MV-4-11 (cell line): Measurements from ENCODE around the gene ITGB8.
A peak's percentile ranks its signal among the peaks of the same experiment; 100 is the strongest.

ENCODE experiments used
- DNase-seq: peaks from one replicate; lab custom pipeline; 2025; lab: John Stamatoyannopoulos, UW

ITGB8 gene

DNA sequence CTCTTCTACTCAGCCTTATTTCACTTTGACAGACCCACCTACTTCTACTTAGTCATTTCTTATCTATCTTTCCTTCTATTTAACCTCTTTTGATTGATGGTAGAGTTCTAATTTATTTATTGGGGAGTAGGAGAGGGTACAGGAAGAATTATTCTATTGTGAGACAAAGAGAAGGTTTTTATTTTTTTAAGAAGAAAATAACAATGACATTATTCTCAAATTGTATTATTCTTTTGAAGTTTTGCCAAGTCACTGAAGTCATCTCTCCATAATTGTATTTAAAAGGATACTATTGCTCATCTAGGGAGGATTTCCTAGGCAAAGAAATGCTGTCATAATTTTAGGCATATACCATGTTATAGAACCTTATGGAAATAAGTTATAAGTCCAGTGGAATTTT, 52.7 kb downstream of the ITGB8 start:
- no peak for DNase-seq

DNA sequence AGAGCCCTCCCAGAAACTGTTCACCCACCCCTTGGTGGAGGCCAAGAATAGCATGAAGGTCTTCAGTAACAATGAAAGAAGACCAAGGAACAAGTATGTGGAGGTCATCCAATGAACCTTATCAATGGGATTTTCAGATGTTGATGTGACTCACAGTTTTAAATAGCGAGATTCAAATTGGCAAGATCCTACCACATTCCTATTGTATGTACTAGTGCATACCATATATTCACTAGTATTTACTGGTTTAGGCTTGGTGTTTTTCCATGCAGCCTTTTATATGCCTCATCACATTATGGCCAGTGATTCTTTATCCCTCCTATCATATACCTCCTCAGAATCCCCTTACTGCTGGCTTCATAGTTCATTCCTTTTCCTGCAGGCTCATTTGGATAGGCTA, 54.4 kb downstream of the ITGB8 start:
- DNase-seq = no peak

DNA sequence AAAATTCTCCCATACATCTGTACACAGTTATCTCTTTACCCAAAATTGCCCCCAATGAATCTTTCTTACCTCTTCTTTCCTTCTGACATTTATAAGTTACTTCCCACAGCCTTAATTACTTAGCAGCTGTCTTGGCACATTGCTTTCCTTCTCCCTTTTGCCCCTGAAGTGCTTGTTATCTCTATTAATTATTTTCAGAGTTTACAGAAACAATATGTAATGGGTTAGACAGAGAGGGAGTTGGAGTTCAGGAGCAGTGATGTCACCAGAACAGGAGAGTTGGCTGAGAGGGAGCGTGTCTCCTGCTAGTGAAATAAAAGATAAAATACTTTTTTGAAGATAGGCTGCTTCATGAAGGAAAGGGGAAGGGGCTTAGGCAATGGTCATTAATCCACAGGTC, 57.4 kb downstream of the ITGB8 start:
- no peak for DNase-seq

- DNase-seq = peak; percentile 83
Observed at GRCh38 chr7:20389192-20389591, 58.5 kb downstream of the ITGB8 start.

- peak; percentile 27 for DNase-seq
Observed at GRCh38 chr7:20393021-20393610, 62.4 kb downstream of the ITGB8 start.

DNA sequence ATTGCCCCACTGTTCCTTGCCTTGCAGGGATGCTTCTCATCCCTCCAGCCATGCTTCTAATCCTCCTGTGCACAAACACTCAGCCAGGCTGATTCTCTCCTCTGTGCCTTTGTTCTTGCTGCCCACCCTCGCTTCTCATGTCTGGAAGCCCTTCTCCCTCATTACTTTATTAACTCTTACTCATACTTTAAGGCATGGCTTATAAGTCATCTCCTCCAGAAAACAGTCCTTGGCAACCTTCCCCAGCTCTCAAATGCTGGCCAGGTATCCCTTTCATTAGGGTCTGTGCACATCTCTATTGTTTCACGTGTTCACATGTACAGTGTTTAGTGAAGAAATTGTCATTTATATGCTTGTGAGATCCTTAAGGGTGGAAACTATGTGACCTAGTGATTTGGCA, 62.9 kb downstream of the ITGB8 start:
- no peak for DNase-seq

DNA sequence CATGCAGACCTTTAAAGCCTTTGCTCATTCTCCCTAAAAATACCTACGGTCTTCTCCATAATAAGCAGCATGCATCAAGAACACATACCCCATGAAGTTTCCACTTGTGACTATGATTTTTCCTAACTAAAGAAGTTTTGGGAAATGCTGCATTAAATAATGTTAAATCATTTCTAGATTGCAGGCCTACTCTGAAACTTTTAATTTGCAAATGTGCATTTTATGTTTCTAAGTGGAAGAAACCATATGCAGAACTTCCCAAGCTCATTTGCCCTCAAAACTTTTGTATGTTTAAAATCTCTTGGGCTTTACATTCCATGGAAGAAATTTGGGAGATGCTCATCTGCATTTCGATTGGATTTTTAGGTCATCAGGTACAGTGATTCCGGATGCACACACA, 63.6 kb downstream of the ITGB8 start:
- no peak for DNase-seq

- peak; percentile 32 for DNase-seq
Observed at GRCh38 chr7:20395104-20395503, 64.4 kb downstream of the ITGB8 start.

DNA sequence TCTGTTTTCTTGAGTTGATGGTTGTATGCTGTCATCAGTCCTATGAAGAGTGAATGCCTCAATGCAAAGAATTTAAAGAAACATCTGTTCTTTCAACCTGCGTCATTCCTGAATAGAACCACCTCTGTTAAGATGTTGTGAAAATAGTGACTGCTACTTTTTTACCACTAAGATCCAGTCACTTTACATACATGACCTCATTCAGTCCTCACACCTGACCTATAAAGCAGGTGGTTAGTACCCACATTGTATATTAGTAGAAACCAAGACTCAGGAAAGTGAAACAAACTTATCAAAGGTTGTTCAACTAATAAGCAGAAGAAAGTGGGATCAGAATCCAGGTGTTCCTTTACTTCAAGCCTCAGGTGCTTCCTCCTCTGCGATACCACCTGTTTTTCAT, 64.8 kb downstream of the ITGB8 start:
- DNase-seq = no peak

DNA sequence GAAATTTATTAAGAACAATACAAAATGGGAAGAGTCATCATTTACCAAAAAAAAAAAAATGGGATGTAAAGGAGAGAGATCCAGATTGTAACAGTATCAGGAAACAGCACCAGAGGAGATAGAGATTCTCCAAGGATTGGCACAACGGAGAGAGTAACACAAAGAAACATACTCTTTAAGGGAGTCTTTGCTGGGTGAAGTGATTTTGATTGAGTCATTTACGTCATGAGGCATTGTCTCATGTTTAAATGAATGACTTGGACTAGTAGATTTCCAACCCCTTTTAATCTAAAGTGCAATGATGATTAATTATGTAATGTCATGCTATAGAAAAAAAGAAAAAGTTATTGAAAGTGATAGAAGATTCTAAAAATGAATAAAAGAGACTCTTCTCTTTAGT, 68.8 kb downstream of the ITGB8 start:
- DNase-seq = no peak

- DNase-seq = no peak
Observed at GRCh38 chr7:20401861-20402746, 71.4 kb downstream of the ITGB8 start.

- no peak for DNase-seq
Observed at GRCh38 chr7:20402747-20403230, 72.1 kb downstream of the ITGB8 start.

- no peak for DNase-seq
Observed at GRCh38 chr7:20403331-20403730, 72.6 kb downstream of the ITGB8 start.

GRCh38 chr7:20404320-20404719, 73.6 kb downstream of the ITGB8 start:
- DNase-seq = no peak

DNA sequence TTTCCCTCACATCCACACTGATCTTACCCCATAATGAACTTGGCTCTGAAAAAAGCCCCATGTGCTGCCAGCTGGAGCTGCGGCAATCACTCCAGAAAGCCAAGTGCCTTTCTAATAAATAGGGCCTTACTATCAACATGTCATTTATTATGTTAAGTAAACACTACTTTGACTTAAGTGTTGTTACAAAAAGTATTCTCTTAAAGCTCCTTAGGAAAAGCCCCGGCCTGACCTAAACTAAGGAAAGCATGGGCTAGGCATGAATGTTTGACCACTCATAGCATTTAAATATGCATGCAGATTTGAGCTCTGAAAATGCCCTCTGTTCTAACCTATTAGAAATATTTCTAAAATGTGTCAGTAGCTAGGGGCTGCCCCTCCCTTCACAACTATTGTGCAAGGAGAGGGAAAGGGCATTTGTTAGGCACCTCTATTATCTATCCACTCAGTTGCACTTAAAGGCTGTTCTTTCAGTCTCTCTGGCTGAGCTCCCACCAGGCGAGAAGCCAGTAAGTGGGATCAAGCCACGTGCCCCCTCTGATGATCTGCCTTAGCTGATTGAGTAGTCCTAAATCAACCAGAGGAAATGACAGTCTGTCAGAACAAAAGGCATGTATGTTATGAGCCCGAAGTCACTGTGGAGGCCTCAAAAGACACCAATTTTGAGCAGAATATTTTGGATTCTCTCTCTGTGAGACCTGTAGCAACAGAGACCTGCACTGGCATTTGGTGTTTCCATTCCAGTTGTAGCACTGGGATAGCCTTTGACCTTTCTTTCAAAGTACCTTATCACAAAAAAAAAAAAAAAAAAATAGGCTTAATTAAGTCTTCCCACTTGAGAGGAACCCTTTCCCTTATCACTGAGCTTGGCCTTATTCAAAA, 77.1 kb downstream of the ITGB8 start:
- DNase-seq = no peak

GRCh38 chr7:20408467-20408826, 77.7 kb downstream of the ITGB8 start:
- DNase-seq = peak; percentile 61

DNA sequence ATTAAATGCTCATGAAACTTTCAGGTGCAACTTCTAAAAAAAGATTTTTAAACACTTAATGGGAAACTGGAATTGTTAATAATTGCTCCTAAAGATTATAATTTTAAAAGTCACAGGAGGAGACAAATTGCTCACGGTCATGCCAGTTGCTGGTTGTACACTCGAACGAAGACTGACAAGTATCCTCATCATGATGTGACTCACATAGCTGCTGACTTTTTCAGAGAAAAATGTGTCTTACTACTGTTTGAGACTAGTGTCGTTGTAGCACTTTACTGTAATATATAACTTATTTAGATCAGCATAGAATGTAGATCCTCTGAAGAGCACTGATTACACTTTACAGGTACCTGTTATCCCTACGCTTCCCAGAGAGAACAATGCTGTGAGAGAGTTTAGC, 79.3 kb downstream of the ITGB8 start:
- DNase-seq = no peak

GRCh38 chr7:20411372-20411771, 80.7 kb downstream of the ITGB8 start:
- DNase-seq = peak; percentile 5

- DNase-seq = peak; percentile 49
Observed at GRCh38 chr7:20412032-20412431, 81.3 kb downstream of the ITGB8 start.

DNA sequence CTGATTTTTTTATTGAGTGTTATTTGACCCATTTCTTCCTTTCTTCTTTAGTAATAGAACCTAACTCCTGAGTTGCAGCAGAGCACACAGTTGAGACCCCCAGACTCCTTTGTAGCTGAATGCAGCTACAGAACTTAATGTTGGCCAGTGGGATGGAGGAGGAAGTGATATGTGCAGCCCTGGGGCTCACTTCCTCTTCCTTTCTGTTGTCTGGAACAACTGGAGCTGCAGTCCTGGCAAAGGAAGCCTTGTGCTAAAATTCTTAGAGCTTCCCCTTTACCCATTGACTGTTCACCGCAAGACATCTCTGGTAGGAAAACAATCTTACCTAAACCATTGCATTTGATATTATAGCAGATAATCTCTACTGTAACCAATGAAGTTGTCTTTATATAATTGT, 86.6 kb downstream of the ITGB8 start:
- DNase-seq = peak; percentile 87

- no peak for DNase-seq
Observed at GRCh38 chr7:20417675-20418382, 87.1 kb downstream of the ITGB8 start.

- no peak for DNase-seq
Observed at GRCh38 chr7:20424500-20424899, 93.8 kb downstream of the ITGB8 start.
